SK-N-MC (cell line): ENCODE measurements around the gene PRR19.

ENCODE experiments used
- EZH2 ChIP-seq: fragments of 200-600 bp; sonication (generic); IDR thresholded peaks from one replicate; pipeline ENCODE4 v1.6.1; 2017; ENCODE audit warnings: antibody characterized with exemption
- POLR2AphosphoS5 ChIP-seq: IDR thresholded peaks from 2 replicates; pipeline ENCODE4 v1.6.1; 2012; ENCODE audit warnings: mild to moderate bottlenecking, low read depth, low read length, borderline replicate concordance

DNA sequence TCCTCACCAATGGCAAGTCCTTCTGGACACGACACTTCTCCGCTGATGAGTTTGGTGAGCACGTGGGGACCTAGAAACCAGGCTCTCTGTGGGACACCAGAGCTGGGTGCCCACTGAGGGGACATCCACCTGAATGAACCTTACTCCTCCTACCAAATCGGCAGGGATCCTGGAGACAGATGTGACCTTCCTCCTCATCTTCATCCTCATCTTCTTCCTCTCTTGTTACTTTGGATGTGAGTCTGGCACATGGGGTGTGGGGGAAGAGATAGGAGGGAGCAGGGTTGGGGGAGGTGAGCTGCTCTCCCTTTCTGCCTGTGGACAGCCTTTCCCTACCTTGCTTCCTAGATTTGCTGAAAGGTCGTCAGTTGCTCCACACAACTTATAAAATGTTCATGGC is 13.1 kb downstream of the PRR19 start:
- TF ChIP-seq EZH2: no peak
- no peak for TF ChIP-seq POLR2AphosphoS5
